ENCODE data around the gene PTGR3. TPM values are rescaled to one million over a fixed set of nuclear protein-coding genes. Genes with fewer than 3 reads are reported as not detected.
A peak's percentile ranks its signal among the peaks of the same experiment; 100 is the strongest.

PTGR3 gene
- total and polyA plus RNA-seq, 2 donors (not counting 1 experiment from before 2014, with no cell fraction given) = 27.5 to 30.2 TPM

DNA sequence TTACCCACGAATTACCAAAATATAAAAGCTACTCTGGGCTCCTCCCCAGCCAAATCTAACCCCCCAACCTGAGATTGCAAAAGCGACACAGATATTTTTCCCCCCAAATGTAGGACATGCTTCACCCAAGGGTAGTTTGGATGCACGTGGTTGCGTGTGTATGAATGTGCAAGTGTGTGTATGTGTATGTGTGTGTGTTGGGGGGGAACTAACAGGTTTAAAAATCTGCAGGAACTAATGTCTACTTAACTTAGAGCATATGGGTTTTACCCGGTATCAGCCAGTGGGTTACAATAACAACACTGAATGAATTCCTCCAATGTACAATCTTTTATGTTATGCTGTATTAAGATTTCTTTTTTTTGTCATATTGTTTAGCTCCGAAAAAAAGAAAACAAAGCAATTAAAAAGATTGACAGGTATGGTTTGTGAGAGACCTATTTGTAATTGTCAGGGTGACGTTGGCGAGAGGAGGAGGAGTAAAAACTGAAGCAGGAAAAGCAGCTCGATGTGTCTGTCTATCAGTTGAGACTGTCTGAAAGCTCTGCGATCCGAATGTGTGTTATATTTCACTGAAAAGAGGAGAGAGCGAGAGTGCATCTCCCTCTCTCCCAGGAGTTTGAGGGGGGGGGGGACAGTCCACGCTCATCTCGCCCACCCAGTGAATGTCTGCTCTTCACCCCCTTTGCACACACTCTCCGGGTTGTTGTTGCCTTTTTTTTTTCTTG lies 1.5 kb upstream of the PTGR3 start, which contains the start of gene TSHZ1:
Gene TSHZ1, plus strand, starts transcription at position 524 of the 728 bp plus-strand sequence. CDS start 1,080 bp downstream, outside the sequence.
- intact Hi-C loops (cut with micrococcal nuclease) = loop anchor here (1.0 to 10.0 kb wide), 3 partner anchors 612 to 1284 kb away; partner anchors contain the start of genes CNDP2 and ZNF516
- CTCF ChIA-PET = interaction anchor here (0.8 kb wide), 1 partner anchor 29 kb away, joined by 3 read pairs; no protein-coding TSS in a partner anchor
- peak within 1 kb of the TSS; percentile 98 for H3K4me3 Mint-ChIP-seq

More for the DNA sequence above, 1.5 kb upstream of the PTGR3 start, which contains the start of gene TSHZ1:
- Histone ChIP-seq H3K9me3 (ENCODE audit: control extremely low read depth in 1 of 3, control insufficient read depth in 2 of 3, insufficient read depth in 1 of 3, low read length in 2 of 3) (no peaks in the 10 kb centered on the region), H3K27ac (ENCODE audit: low read length in 2 of 2) (peak within 1 kb of the TSS; percentile 51 to 80), H3K27me3 (replicated peaks in 1 of 4; ENCODE audit: control extremely low read depth in 1 of 4, control insufficient read depth in 3 of 4, insufficient read depth in 4 of 4, low read length in 3 of 4) (peaks cover 0 to 4% (median 0%) of the 10 kb centered on the region in 4 experiments), H3K4me3 (ENCODE audit: control extremely low read depth in 1 of 5, extremely low read depth in 1 of 5, insufficient read depth in 1 of 5, low read depth in 2 of 5, low read length in 4 of 5) (peak within 1 kb of the TSS; percentile 73 to 90 (median 84)), H4K20me1 (ENCODE audit: control insufficient read depth, insufficient read depth, low read length, poor library complexity, severe bottlenecking) (peaks cover 27% of the 10 kb centered on the region), H3K79me2 (ENCODE audit: control insufficient read depth, insufficient read depth, low read length) (peaks cover 30% of the 10 kb centered on the region), H3K9ac (ENCODE audit: low read length) (peak within 1 kb of the TSS; percentile 84), H3K4me1 (ENCODE audit: control insufficient read depth in 2 of 2, insufficient read depth in 2 of 2, low read length in 2 of 2) (peaks cover 31 to 37% of the 10 kb centered on the region in 2 donors), H3K36me3 (replicated peaks in 1 of 2; ENCODE audit: control extremely low read depth in 1 of 2, control insufficient read depth in 1 of 2, extremely low read depth in 1 of 2, insufficient read depth in 2 of 2, low read length in 1 of 2) (no peaks in the 10 kb centered on the region), H3K4me2 (replicated peaks; ENCODE audit: low read depth, low read length, poor library complexity, severe bottlenecking) (peak within 1 kb of the TSS; percentile 85), H2AFZ (ENCODE audit: insufficient read depth, low read depth, low read length, poor library complexity, severe bottlenecking) (peak within 1 kb of the TSS; percentile 92)
- Mint-ChIP-seq H3K27me3 (peaks cover 15% of the 10 kb centered on the region), H3K27ac (peak within 1 kb of the TSS; percentile 93), H3K9me3 (ENCODE audit: insufficient read depth) (no peaks in the 10 kb centered on the region), H3K4me1 (peaks cover 57% of the 10 kb centered on the region)
- DNase-seq = peak; percentile 78
- TF ChIP-seq CTCF (IDR thresholded peaks at IDR 0.05) = no peak
- TF ChIP-seq EZH2 (IDR thresholded peaks at IDR 0.05; ENCODE audit: borderline replicate concordance, insufficient read depth, low read depth, low read length, poor library complexity, severe bottlenecking) = no peak
- POLR2A ChIA-PET = interaction anchor here (0.6 to 0.8 kb wide), 5 partner anchors 34 to 1753 kb away, joined by 3 to 9 read pairs (median 6); no protein-coding TSS in a partner anchor
- WGBS (ENCODE audit: insufficient coverage) = 0% methylated on average over 2 of the region's 15 CpGs
- peak; percentile 25 for ATAC-seq (ENCODE audit: low read depth)
